ENCODE measurements around the gene SPCS3. TPM values are rescaled to one million over a fixed set of nuclear protein-coding genes. Genes with fewer than 3 reads are reported as not detected.

Gene SPCS3
- total RNA-seq, 1 donor from 2014 or later, result 197 TPM

DNA sequence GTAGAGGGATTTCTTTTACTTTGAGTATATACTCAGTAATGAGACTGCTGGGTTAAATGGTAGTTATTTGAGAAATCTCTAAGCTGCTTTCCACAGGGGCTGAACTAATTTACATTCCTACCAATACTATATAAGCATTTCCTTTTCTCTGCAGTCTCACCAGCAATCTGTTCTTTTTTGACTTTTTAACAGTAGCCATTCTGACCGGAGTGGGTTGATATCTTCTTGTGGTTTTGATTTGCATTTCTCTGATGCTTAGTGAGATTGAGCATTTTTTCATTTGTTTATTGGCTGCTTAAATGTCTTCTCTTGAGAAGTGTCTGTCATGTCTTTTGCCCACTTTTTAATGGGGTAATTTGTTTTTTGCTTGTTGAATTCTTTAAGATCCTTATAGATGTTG lies 43.3 kb downstream of the SPCS3 start:
- Mint-ChIP-seq H3K9me3 (peaks cover 6% of the 10 kb centered on the region), H3K36me3 (ENCODE audit: low read depth) (no peaks in the 10 kb centered on the region), H3K27me3 (ENCODE audit: insufficient read depth) (no peaks in the 10 kb centered on the region), H3K4me3 (no peak overlapping the region), H3K4me1 (ENCODE audit: low read depth) (no peaks in the 10 kb centered on the region), H3K27ac (no peak overlapping the region)
- no peak for DNase-seq (ENCODE audit: low spot score)
- intact Hi-C loops (cut with micrococcal nuclease), result no loop called here

DNA sequence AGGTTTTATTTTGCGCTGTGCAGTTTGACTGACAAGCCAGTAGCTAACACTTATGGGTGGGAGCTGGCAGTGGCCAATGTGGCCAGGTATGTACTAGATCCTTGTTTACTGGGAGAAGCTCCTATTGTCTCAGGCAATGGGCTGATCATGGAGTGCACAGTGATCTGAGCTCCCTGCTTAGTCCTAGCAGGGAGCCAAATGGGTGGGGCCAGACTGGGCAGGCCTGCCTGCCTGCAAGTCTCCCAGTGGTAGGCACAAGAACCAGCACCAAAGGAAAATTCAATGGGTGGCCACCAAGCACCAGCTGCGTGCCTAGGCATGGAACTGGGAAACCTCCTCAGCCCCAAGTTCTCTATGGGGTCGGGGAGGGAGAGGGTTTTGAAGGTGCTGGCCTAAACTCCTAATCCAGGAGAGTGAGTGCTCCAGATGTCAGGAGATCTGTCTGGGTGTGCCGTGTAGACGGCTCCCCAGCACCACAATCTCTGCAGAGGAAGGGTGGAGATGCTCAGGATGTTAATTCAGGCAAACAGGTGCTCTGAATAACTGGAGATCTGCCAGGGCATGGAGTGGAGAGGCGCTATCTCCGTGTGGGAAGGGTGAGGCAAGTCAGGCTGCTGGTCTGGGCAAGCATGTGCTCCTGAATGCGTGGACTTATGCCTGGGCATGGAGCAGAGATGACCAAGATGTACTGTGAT lies 48.2 kb downstream of the SPCS3 start:
- DNase-seq (ENCODE audit: low spot score), result no peak
- Mint-ChIP-seq H3K4me3 (no peak overlapping the region), H3K36me3 (ENCODE audit: low read depth) (no peaks in the 10 kb centered on the region), H3K27ac (no peak overlapping the region), H3K9me3 (peaks cover 6% of the 10 kb centered on the region), H3K27me3 (ENCODE audit: insufficient read depth) (peaks cover 2% of the 10 kb centered on the region), H3K4me1 (ENCODE audit: low read depth) (no peaks in the 10 kb centered on the region)
- intact Hi-C loops (cut with micrococcal nuclease), result no loop called here

DNA sequence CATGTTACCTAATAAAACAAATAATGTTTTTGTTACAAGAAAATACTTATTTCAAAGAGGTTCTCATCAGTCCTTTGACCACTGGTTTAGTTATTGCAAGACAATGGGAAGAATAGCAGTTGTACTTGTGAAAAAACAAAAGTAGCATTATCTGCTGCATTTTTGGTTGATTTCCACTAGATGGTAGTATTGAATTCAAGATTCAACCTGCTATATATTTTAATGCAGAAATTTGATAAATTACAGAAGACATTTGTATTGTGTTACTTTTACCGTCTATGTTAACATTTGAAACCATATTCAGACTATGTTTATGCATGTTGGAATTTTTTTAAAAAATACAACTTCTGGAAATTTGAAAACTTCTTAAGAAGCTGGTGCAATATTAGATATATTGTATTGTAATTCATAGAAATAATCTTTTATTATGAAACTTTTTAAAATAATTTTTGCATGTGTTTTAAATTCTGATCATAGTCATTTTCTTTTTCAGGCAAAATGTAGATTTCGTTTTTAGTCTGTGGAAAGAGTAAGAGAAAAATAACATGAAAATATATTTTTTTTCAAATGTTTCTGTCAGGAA lies 56.4 kb downstream of the SPCS3 start:
- Mint-ChIP-seq H3K36me3 (ENCODE audit: low read depth) (no peaks in the 10 kb centered on the region), H3K4me3 (no peak overlapping the region), H3K4me1 (ENCODE audit: low read depth) (peaks cover 5% of the 10 kb centered on the region), H3K27ac (no peak overlapping the region), H3K9me3 (no peaks in the 10 kb centered on the region), H3K27me3 (ENCODE audit: insufficient read depth) (peaks cover 10% of the 10 kb centered on the region)
- DNase-seq (ENCODE audit: low spot score), result no peak
- intact Hi-C loops (cut with micrococcal nuclease), result loop anchor here (1.0 to 10.0 kb wide), 3 partner anchors 259 to 959 kb away; no protein-coding TSS in a partner anchor

DNA sequence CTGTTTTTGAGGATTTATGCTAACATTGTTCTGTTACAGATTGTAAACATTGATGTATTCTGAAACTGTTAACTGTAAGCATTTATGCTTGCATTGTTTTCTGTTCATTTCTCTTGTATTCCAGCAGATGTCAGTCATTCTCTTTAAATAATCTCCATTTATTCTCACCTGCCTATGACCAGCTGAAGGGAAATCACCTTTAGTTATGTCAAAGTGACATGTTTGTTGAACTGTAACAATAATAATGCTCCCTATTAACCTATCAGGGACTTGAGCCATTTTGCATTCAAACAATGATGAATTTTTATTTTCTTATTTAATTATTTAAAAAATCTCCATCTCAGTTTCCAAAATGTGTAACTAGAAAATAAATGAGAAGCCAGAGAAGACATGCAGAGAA lies 58.0 kb downstream of the SPCS3 start:
- H3K4me3 Mint-ChIP-seq, result no peak overlapping the region
- no peak for DNase-seq (ENCODE audit: low spot score)
- no peak overlapping the region for H3K27ac Mint-ChIP-seq
- no peaks in the 10 kb centered on the region for H3K9me3 Mint-ChIP-seq
- peaks cover 15% of the 10 kb centered on the region for H3K27me3 Mint-ChIP-seq (ENCODE audit: insufficient read depth)
- intact Hi-C loops (cut with micrococcal nuclease), result loop anchor here (1.0 to 10.0 kb wide), 3 partner anchors 257 to 957 kb away; no protein-coding TSS in a partner anchor
- no peaks in the 10 kb centered on the region for H3K36me3 Mint-ChIP-seq (ENCODE audit: low read depth)
- H3K4me1 Mint-ChIP-seq (ENCODE audit: low read depth), result peaks cover 5% of the 10 kb centered on the region

DNA sequence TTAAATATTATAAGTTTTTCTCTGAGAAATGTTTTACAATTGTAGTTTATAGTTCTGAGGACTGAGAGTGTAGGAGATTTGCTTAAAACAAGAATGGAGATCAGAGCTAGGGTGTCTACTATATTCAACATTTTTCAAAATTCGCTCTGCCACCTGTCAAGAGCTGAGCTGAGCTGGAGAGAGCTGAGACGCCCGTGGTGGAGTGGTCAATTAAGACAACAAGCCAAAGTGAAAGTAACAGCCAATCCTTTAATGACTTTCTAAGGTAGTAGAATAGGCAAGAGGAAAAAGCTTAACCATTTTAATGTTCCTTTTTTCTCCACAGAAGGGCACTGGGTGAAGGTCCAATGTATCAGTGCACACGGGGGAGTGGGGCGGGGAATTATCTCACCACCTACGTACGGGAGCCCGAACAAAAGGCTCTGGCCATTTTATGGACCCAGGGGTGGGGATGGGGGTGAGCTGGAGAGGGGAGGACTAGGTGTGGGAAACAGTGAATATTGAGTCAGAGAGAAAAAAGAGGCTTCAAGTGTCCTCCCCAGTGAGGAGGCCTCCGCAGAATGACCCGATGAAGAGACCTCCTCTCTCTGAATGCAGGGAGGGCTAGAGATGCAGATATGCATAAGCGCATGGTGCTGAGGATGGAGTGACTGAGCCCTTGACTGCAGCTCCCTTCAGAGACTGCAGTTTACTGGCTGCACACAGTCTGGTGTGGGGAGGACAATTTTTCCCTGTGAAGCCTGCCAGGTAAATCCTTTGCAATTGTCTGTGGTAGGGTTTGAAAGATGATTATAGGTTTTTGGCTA lies 60.8 kb downstream of the SPCS3 start:
- H3K9me3 Mint-ChIP-seq, result no peaks in the 10 kb centered on the region
- no peak overlapping the region for H3K4me3 Mint-ChIP-seq
- H3K4me1 Mint-ChIP-seq (ENCODE audit: low read depth), result peaks cover 5% of the 10 kb centered on the region
- H3K36me3 Mint-ChIP-seq (ENCODE audit: low read depth), result no peaks in the 10 kb centered on the region
- no peak for DNase-seq (ENCODE audit: low spot score)
- peaks cover 11% of the 10 kb centered on the region for H3K27me3 Mint-ChIP-seq (ENCODE audit: insufficient read depth)
- intact Hi-C loops (cut with micrococcal nuclease), result no loop called here
- H3K27ac Mint-ChIP-seq, result no peak overlapping the region

Other genes starting within 250 kb of the SPCS3 start
- gene SPATA4, start 124.4 kb upstream of the SPCS3 start, total RNA-seq, result not detected in 2 replicates
- gene ASB5, start 50.7 kb upstream of the SPCS3 start, total RNA-seq, result not detected in 2 replicates